T-helper 2 cell treated with Interferon-gamma antibody and Interleukin-4, amounts not matched to agents 5 μg/mL and 100 μg/mL, for 36 hours (primary cell): ENCODE results near the gene KHDC4.
A peak's percentile ranks its signal among the peaks of the same experiment; 100 is the strongest.

ENCODE experiments used
- DNase-seq: peaks from one replicate; pipeline ENCODE4 v3.0.0; 2021; ENCODE audit warnings: low spot score
- H3K27ac Mint-ChIP-seq: one replicate; pipeline ENCODE4 v1.8.0; 2021; ENCODE audit warnings: mild to moderate bottlenecking, mixed read lengths
- H3K27me3 Mint-ChIP-seq: one replicate; pipeline ENCODE4 v1.8.0; 2021; ENCODE audit warnings: low read depth, mixed read lengths
- H3K36me3 Mint-ChIP-seq: one replicate; pipeline ENCODE4 v1.8.0; 2021; ENCODE audit warnings: low read depth, mixed read lengths
- H3K4me1 Mint-ChIP-seq: one replicate; pipeline ENCODE4 v1.8.0; 2021; ENCODE audit warnings: low read depth, mixed read lengths
- H3K4me3 Mint-ChIP-seq: one replicate; pipeline ENCODE4 v1.8.0; 2022; ENCODE audit warnings: mild to moderate bottlenecking, moderate library complexity, mixed read lengths
- H3K9me3 Mint-ChIP-seq: one replicate; pipeline ENCODE4 v1.8.0; 2021; ENCODE audit warnings: mixed read lengths

The KHDC4 gene

DNA sequence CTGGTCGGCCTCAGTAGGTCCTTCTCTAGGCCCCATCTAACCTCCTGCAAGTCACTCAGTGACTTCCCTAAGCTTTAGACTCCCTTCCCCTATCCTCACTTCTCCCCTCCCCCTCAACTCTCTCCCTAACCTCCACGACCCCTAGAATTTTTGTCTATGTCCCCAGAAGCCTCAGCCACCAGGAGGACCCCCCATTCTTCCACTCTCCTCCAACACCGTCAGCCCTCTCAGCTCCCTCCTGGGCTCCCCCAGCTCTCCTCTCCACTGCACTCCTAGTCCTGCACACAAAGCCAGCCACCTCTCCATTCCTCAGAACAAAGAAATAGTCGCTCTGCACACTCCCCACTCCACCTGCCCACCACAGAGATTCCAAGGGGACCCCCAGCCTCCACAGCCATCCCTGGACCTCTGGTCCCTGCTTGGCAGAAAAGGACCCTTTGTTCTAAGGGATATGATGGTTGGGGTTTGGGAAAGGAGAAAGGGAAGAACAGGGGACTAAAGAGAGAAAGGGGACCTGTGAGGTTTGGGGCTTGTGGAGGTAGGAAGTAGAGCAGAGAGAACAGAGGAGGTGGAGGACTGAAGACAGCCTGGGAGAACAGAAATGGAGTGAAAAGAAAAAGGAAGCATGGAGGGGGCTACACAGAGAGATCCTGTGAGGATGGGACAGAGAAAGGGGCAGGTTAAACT, 41.3 kb upstream of the KHDC4 start:
- Mint-ChIP-seq H3K4me1 (peaks cover 61% of the 10 kb centered on the region), H3K4me3 (peak overlapping the region; percentile 92), H3K27me3 (no peaks in the 10 kb centered on the region), H3K36me3 (peaks cover 43% of the 10 kb centered on the region), H3K27ac (peak overlapping the region; percentile 84), H3K9me3 (no peaks in the 10 kb centered on the region)
- DNase-seq: no peak

DNA sequence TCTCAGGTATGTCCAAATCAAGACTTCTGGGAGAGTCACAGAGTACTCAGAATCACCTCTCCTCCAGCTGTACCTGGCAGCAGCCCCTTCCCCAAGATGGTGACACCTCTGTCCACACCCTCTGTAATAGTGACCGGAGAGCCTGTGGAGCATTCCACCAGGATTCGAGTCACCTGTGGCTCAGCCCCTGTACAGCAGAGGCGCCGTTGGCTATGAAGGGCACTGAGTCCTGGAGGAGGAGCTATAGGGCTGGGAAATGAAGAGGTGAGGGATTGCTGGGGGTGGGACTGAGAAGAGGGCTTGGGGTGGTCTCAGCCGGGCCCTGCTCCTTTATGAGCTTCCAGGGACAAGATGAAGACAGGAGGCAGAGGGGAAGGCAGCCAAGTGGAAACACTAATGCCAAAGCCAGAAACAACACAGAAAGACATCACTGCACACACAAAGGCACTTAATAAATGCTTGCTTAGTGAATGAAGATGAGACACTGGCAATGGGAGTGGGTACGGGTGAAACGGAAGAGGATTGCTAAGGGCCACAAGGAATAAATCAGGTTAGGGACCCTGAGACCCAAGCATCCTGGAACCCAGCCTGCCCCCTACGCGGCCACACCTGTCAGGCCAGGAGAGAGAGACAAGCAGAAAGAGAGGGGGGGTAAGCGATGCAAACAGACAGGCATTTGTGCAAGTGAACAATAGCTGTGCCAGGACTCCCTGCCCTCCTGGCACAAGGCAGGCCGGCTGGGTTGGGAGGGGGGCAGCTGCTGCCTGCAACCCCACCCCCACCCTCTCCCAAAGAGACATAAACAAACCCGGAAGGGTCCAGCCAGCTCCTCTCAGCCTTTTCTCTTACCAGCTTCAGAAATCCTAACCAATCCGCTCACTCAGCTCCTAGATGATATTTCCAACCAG, 40.2 kb upstream of the KHDC4 start:
- peak overlapping the region; percentile 92 for H3K4me3 Mint-ChIP-seq
- H3K4me1 Mint-ChIP-seq: peaks cover 62% of the 10 kb centered on the region
- H3K36me3 Mint-ChIP-seq: peaks cover 53% of the 10 kb centered on the region
- H3K27ac Mint-ChIP-seq: peak overlapping the region; percentile 84
- DNase-seq: no peak
- no peaks in the 10 kb centered on the region for H3K9me3 Mint-ChIP-seq
- no peaks in the 10 kb centered on the region for H3K27me3 Mint-ChIP-seq

- peaks cover 68% of the 10 kb centered on the region for H3K4me1 Mint-ChIP-seq
- peak overlapping the region; percentile 56 for H3K4me3 Mint-ChIP-seq
- peaks cover 59% of the 10 kb centered on the region for H3K36me3 Mint-ChIP-seq
- DNase-seq: no peak
- H3K27ac Mint-ChIP-seq: no peak overlapping the region
- no peaks in the 10 kb centered on the region for H3K27me3 Mint-ChIP-seq
- H3K9me3 Mint-ChIP-seq: no peaks in the 10 kb centered on the region
Observed at GRCh38 chr1:155973723-155974122, 39.5 kb upstream of the KHDC4 start.

DNA sequence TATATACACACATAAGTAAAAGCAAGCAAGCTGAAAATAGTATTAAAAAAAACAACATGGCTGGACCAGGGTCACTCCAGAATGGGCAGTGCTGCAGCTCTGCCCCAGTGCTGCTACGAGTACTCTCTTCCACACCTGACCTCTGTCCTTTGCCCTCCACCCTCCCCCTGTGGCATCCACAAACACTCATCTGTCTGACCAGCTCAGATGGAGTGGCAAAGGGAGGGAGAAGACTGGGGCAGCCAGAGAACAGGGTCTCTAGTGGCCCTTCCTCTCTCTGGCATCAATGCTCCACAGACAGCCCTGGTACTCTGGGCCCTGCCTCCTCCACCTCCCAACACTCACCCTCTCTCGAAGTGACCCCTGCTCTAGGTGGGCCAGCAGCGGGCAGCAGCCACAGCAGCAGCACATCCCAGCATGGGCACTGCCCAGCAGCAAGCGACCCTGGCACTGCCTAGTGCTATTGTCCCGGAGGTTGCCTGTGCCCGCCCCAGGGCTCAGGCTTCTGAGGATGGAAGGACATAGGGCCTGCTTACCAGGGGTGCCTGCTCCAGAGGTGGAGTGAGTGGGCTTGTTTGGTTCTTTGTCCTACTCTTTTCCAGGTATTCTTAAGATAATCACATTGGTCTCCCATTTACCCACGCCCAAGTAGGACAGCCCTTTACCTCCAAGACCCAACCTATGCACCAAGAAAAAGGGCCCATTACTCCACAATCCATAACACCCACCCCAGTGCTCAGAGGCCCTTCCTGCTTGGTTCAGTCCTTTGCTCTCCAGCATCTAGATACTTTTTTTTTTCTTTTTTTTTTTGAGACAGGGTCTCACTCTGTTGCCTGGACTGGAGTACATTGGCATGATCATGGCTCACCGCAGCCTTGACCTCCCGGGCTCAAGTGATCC, 37.9 kb upstream of the KHDC4 start:
- Mint-ChIP-seq H3K27ac (peak overlapping the region; percentile 50), H3K4me3 (peak overlapping the region; percentile 56), H3K4me1 (peaks cover 83% of the 10 kb centered on the region), H3K9me3 (no peaks in the 10 kb centered on the region), H3K27me3 (no peaks in the 10 kb centered on the region), H3K36me3 (peaks cover 69% of the 10 kb centered on the region)
- DNase-seq: no peak

DNA sequence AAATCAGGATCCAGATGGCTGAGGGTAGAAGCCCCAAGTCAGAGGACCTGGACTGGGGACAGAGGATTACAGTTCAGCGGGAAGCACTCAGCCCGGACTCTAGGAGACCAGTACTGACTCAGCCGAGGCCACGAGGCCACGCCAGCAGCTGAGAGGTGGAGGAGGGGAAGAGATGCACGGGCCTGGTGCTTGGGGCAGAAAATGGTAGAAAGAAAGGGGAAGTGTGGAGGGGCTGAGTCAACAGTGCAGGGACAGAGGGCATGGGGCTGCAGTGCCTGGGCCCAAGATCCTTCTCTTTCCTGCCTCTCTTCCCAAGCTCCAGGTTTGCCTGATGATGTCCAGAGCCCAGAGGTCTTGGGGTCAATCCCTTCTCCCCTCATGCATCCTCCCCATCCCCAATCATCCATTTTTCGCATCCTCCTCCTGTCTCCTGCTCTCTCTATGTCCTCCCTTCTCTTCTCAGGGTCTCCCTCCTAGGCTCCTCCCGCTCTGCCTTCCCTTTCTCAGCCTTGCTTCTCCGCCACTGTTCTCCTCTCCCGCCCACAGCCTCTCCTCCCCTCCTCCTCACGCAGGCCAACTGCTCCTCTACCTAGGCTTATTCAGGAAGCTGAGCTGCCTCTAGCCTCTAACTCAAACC, 36.4 kb upstream of the KHDC4 start:
- Mint-ChIP-seq H3K4me3 (peak overlapping the region; percentile 56), H3K27ac (peak overlapping the region; percentile 83), H3K36me3 (peaks cover 69% of the 10 kb centered on the region), H3K4me1 (peaks cover 83% of the 10 kb centered on the region), H3K27me3 (no peaks in the 10 kb centered on the region), H3K9me3 (no peaks in the 10 kb centered on the region)
- peak; percentile 52 for DNase-seq

DNA sequence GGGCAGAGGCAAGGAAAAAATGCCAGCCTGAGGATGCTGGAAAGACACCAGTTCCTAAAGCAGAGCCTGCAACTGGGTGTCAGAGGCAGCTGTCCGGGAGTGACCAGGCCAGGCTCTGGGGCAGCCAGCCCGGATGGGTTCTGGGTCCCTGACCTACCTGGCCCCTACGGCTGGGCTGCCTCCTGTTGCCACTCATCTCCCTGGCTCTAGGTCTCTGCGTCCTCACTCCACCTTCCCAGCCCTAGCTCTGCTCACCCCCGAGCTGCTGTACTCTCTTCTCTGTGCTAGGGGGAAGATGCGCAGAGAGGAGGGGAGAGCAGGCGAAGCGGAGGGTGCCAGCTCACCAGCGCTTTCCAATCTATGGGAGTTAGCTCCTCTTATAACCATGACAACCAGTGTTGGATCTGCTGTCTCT, 35.2 kb upstream of the KHDC4 start:
- no peak for DNase-seq
- H3K36me3 Mint-ChIP-seq: peaks cover 72% of the 10 kb centered on the region
- peak overlapping the region; percentile 78 for H3K4me3 Mint-ChIP-seq
- peak overlapping the region; percentile 83 for H3K27ac Mint-ChIP-seq
- H3K9me3 Mint-ChIP-seq: no peaks in the 10 kb centered on the region
- H3K27me3 Mint-ChIP-seq: no peaks in the 10 kb centered on the region
- H3K4me1 Mint-ChIP-seq: peaks cover 72% of the 10 kb centered on the region

- no peaks in the 10 kb centered on the region for H3K27me3 Mint-ChIP-seq
- DNase-seq: no peak
- no peaks in the 10 kb centered on the region for H3K9me3 Mint-ChIP-seq
- peaks cover 72% of the 10 kb centered on the region for H3K36me3 Mint-ChIP-seq
- peak overlapping the region; percentile 78 for H3K4me3 Mint-ChIP-seq
- peak overlapping the region; percentile 91 for H3K27ac Mint-ChIP-seq
- H3K4me1 Mint-ChIP-seq: peaks cover 71% of the 10 kb centered on the region
Observed at GRCh38 chr1:155968670-155969069, 34.5 kb upstream of the KHDC4 start.

- peak overlapping the region; percentile 78 for H3K4me3 Mint-ChIP-seq
- H3K36me3 Mint-ChIP-seq: peaks cover 67% of the 10 kb centered on the region
- peaks cover 66% of the 10 kb centered on the region for H3K4me1 Mint-ChIP-seq
- H3K27ac Mint-ChIP-seq: peak overlapping the region; percentile 91
- H3K27me3 Mint-ChIP-seq: no peaks in the 10 kb centered on the region
- H3K9me3 Mint-ChIP-seq: no peaks in the 10 kb centered on the region
- DNase-seq: no peak
Observed at GRCh38 chr1:155968051-155968400, 33.8 kb upstream of the KHDC4 start.

DNA sequence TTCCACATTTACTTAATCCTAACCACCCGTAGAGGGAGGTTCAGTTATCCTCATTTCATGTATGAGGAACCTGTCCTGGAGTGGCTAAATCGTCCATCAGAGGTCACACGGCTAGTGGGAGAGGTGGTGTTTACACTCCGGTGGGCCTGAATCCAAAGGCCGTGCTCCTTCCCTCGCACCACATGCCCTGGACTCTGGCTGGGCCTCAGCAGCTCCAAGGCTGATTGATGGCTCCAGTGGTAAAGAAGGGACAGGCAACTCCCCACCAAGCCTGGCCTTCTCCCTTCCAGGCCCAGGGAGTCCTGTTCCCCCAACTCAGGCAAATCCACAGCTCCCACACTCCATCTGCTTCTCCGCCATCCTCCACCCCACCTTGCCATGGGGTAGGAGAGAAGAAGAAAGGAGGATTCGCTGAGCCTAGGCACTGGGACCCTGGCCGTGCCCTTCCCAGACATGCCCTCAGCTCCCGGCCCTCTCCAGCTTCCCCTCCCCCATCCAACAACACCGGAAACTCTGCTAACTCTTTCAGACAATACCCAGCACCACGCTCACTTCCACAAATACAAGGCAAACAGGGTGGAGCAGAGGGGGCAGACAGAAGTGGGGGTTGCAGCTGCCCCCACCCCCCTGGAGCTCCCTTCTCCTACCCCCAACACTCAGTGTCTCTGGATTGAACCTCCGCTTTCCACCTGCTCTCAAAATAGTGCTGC, 33.3 kb upstream of the KHDC4 start:
- H3K9me3 Mint-ChIP-seq: no peaks in the 10 kb centered on the region
- DNase-seq: no peak
- peaks cover 61% of the 10 kb centered on the region for H3K4me1 Mint-ChIP-seq

GRCh38 chr1:155966750-155967149, 32.5 kb upstream of the KHDC4 start:
- DNase-seq: no peak
- peaks cover 58% of the 10 kb centered on the region for H3K4me1 Mint-ChIP-seq
- no peaks in the 10 kb centered on the region for H3K9me3 Mint-ChIP-seq
- H3K27ac Mint-ChIP-seq: peak overlapping the region; percentile 78
- no peaks in the 10 kb centered on the region for H3K27me3 Mint-ChIP-seq
- H3K4me3 Mint-ChIP-seq: peak overlapping the region; percentile 62
- peaks cover 72% of the 10 kb centered on the region for H3K36me3 Mint-ChIP-seq

More for the DNA sequence above, 33.3 kb upstream of the KHDC4 start:
- peaks cover 65% of the 10 kb centered on the region for H3K36me3 Mint-ChIP-seq
- H3K27ac Mint-ChIP-seq: peak overlapping the region; percentile 91
- H3K27me3 Mint-ChIP-seq: no peaks in the 10 kb centered on the region
- H3K4me3 Mint-ChIP-seq: peak overlapping the region; percentile 78

- H3K27me3 Mint-ChIP-seq: no peaks in the 10 kb centered on the region
- H3K27ac Mint-ChIP-seq: peak overlapping the region; percentile 75
- H3K9me3 Mint-ChIP-seq: no peaks in the 10 kb centered on the region
- DNase-seq: no peak
- peaks cover 57% of the 10 kb centered on the region for H3K4me1 Mint-ChIP-seq
- H3K4me3 Mint-ChIP-seq: peak overlapping the region; percentile 36
- H3K36me3 Mint-ChIP-seq: peaks cover 78% of the 10 kb centered on the region
Observed at GRCh38 chr1:155966135-155966534, 31.9 kb upstream of the KHDC4 start.

GRCh38 chr1:155964193-155964592, 30.0 kb upstream of the KHDC4 start:
- no peak for DNase-seq
- Mint-ChIP-seq H3K4me1 (peaks cover 52% of the 10 kb centered on the region), H3K27ac (peak overlapping the region; percentile 13), H3K9me3 (no peaks in the 10 kb centered on the region), H3K27me3 (no peaks in the 10 kb centered on the region), H3K4me3 (no peak overlapping the region), H3K36me3 (peaks cover 80% of the 10 kb centered on the region)
